ENCODE data around the gene LRCH3. TPM values are rescaled to one million over a fixed set of nuclear protein-coding genes. Genes with fewer than 3 reads are reported as not detected.
A peak's percentile ranks its signal among the peaks of the same experiment; 100 is the strongest.
"Not testable (repeated sequence)": the region's sequence is repeated elsewhere in the genome, so short reads cannot be mapped to it uniquely, and the experiment has no call there.

Gene LRCH3
- total RNA-seq, 4 donors from 2014 or later = 34.6 to 160 (median 55.2) TPM

DNA sequence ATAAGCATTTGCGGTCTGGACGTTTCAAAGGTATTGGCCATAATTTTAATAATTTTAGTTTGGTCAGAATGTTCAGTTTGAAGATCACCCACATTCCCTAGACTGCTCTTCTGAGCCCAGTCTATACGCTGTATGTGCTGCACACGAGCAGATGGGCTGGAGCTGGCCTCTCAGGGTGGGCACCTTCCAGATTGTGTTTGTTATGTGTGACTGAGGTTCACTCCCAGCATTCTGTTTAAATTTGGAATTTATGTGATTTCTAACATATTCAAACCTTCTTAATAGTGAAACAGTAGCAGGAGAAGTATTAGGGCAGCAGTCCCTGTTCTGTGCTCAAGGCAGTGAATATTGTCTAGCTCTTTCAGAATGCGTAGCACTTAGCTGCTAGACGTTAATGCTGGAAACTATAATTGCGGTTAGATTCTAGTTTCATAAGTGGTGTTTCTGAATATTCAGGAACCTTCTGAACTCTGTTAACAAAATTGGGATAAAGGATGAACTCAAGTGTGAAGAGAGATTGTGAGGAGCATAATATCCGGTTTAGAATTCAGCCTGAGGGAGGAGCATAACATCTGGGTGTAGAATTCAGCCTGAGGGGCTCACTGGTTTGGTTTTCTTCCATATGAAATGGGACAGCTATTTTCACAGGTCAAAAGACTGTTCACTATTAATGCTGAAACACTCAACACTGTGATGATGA lies 90.4 kb downstream of the LRCH3 start:
- H3K27me3 ChIP-seq = no peaks in the 10 kb centered on the region
- TF ChIP-seq EP300 (IDR thresholded peaks at IDR 0.05) (no peak), CTCF (IDR thresholded peaks at IDR 0.05) (no peak), POLR2AphosphoS5 (IDR thresholded peaks at IDR 0.05) (no peak), POLR2A (IDR thresholded peaks at IDR 0.05; ENCODE audit: low read depth) (no peak)
- peaks cover 23 to 83% (median 61%) of the 10 kb centered on the region in 4 donors for H3K36me3 ChIP-seq
- no peak for DNase-seq (ENCODE audit: extremely low spot score)
- H3K4me3 ChIP-seq = no peak overlapping the region
- no peaks in the 10 kb centered on the region for H3K4me1 ChIP-seq
- intact Hi-C loops (cut with DNase I) = no loop called here
- H3K9me3 ChIP-seq = no peaks in the 10 kb centered on the region
- WGBS = 79% methylated on average over 8 of the region's 8 CpGs
- peak overlapping the region in 1 of 4 donors; percentile 2 for H3K27ac ChIP-seq (replicated peaks in 1 of 4)

DNA sequence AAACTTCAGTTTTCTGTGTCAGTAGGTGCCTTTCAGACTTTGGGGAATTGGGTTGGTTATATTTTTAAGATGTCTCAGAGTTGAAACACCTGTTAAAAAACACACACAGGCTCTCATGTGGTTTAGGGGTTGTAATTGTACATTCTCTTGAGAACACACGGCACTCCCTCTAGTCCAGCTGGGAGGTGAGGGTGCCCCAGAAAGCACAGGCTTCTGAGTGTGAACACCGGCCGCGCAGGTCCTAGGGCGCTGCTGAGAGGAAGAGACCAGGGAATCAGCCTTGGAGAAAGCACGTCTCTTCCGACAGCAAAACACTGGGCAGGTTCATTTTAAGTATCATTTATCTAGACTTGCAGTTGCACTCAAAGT lies 90.9 kb downstream of the LRCH3 start:
- whole genome bisulfite sequencing = 81% methylated on average over 7 of the region's 7 CpGs
- DNase-seq (ENCODE audit: extremely low spot score) = no peak
- H3K27ac ChIP-seq (replicated peaks in 1 of 4) = peak overlapping the region in 1 of 4 donors; percentile 2
- peaks cover 23 to 80% (median 59%) of the 10 kb centered on the region in 4 donors for H3K36me3 ChIP-seq
- no peaks in the 10 kb centered on the region for H3K27me3 ChIP-seq
- H3K4me3 ChIP-seq = no peak overlapping the region
- TF ChIP-seq POLR2AphosphoS5 (IDR thresholded peaks at IDR 0.05) (no peak), CTCF (IDR thresholded peaks at IDR 0.05) (no peak), EP300 (IDR thresholded peaks at IDR 0.05) (no peak), POLR2A (IDR thresholded peaks at IDR 0.05; ENCODE audit: low read depth) (no peak)
- H3K9me3 ChIP-seq = no peaks in the 10 kb centered on the region
- intact Hi-C loops (cut with DNase I) = no loop called here
- H3K4me1 ChIP-seq = no peaks in the 10 kb centered on the region

- Histone ChIP-seq H3K36me3 (peaks cover 21 to 82% (median 58%) of the 10 kb centered on the region in 4 donors), H3K27me3 (no peaks in the 10 kb centered on the region), H3K9me3 (no peaks in the 10 kb centered on the region), H3K4me1 (no peaks in the 10 kb centered on the region), H3K27ac (replicated peaks in 1 of 4) (no peak overlapping the region), H3K4me3 (no peak overlapping the region)
- intact Hi-C loops (cut with DNase I) = no loop called here
- DNase-seq (ENCODE audit: extremely low spot score) = no peak
- WGBS = 26% methylated on average over 2 of the region's 2 CpGs
- TF ChIP-seq EP300 (IDR thresholded peaks at IDR 0.05) = no peak
- TF ChIP-seq POLR2AphosphoS5 (IDR thresholded peaks at IDR 0.05) = no peak
- TF ChIP-seq POLR2A (IDR thresholded peaks at IDR 0.05; ENCODE audit: low read depth) = no peak
- no peak for TF ChIP-seq CTCF (IDR thresholded peaks at IDR 0.05)
Observed at GRCh38 chr3:197882586-197882985, 91.5 kb downstream of the LRCH3 start.

DNA sequence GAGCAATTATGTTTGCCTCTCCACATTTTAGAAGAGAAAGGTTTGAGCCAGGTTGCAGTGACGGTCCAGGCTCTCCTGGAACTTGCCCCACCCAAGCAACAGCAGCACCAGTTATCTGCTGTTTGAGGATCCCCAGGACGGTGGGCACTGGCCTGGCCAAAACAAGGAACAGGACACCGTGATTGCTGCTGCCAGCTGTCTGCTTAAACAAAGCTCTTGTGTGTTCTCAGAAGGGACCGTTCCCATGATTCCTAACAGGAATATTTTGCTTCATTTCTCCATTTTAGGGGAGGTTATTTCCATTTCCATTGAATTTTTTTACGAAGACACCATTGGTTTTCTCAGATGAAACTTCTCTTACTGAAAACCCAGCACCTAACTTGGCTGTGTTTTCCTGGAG lies 92.5 kb downstream of the LRCH3 start:
- DNase-seq (ENCODE audit: extremely low spot score) = no peak
- 92% methylated on average over 5 of the region's 5 CpGs for WGBS
- Histone ChIP-seq H3K27me3 (no peaks in the 10 kb centered on the region), H3K27ac (replicated peaks in 1 of 4) (no peak overlapping the region), H3K4me1 (no peaks in the 10 kb centered on the region), H3K4me3 (no peak overlapping the region), H3K36me3 (peaks cover 12 to 79% (median 49%) of the 10 kb centered on the region in 4 donors), H3K9me3 (no peaks in the 10 kb centered on the region)
- TF ChIP-seq POLR2A (IDR thresholded peaks at IDR 0.05; ENCODE audit: low read depth) (no peak), CTCF (IDR thresholded peaks at IDR 0.05) (no peak), POLR2AphosphoS5 (IDR thresholded peaks at IDR 0.05) (no peak), EP300 (IDR thresholded peaks at IDR 0.05) (no peak)
- intact Hi-C loops (cut with DNase I) = no loop called here

DNA sequence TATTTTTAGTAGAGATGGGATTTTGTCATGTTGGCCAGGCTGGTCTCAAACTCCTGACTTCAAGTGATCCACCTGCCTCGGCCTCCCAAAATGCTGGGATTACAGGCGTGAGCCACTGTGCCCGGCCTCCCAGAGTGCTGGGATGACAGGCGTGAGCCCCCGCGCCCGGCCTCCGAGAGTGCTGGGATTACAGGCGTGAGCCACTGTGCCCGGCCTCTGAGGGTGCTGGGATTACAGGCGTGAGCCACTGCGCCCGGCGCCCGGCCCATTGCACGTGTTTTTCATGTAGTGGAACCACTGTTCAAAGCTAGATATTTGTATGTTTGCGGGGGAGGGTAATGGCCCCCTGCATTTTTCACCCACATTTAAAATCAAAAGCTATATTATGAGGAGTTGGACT lies 93.3 kb downstream of the LRCH3 start:
- WGBS = 100% methylated on average over 4 of the region's 17 CpGs
- H3K27ac ChIP-seq (replicated peaks in 1 of 4); H3K9me3 ChIP-seq; H3K4me3 ChIP-seq; H3K4me1 ChIP-seq; intact Hi-C loops (cut with DNase I); DNase-seq (ENCODE audit: extremely low spot score); H3K27me3 ChIP-seq: not testable (repeated sequence)
- H3K36me3 ChIP-seq = peaks cover 12 to 75% (median 47%) of the 10 kb centered on the region in 4 donors

- H3K27ac ChIP-seq (replicated peaks in 1 of 4); H3K27me3 ChIP-seq; intact Hi-C loops (cut with DNase I); DNase-seq (ENCODE audit: extremely low spot score); H3K9me3 ChIP-seq; H3K4me1 ChIP-seq; H3K4me3 ChIP-seq: not testable (repeated sequence)
- H3K36me3 ChIP-seq = peaks cover 14 to 70% (median 49%) of the 10 kb centered on the region in 4 donors
- 87% methylated on average over 1 of the region's 1 CpG for WGBS
Observed at GRCh38 chr3:197886052-197886451, 95.0 kb downstream of the LRCH3 start.

- H3K36me3 ChIP-seq = peaks cover 16 to 60% (median 40%) of the 10 kb centered on the region in 4 donors
- intact Hi-C loops (cut with DNase I); H3K27me3 ChIP-seq; H3K4me3 ChIP-seq; H3K9me3 ChIP-seq; H3K4me1 ChIP-seq; H3K27ac ChIP-seq (replicated peaks in 1 of 4); DNase-seq (ENCODE audit: extremely low spot score): not testable (repeated sequence)
- WGBS = 76% methylated on average over 4 of the region's 5 CpGs
Observed at GRCh38 chr3:197887430-197888053, 96.5 kb downstream of the LRCH3 start.

Data from esophagus muscularis mucosa (tissue), 4 donors.